Choroid plexus epithelial cell (primary cell): ENCODE results near the gene MYOZ3.
A peak's percentile ranks its signal among the peaks of the same experiment; 100 is the strongest.

Experiments used
- DNase-seq: peaks from one replicate; pipeline ENCODE4 v3.0.0-alpha.2; 2010; ENCODE audit warnings: low read depth
- H3K4me3 ChIP-seq: 2 replicates; pipeline ENCODE4 v1.5.1; 2011; ENCODE audit warnings: low read depth, mild to moderate bottlenecking, control low read depth, low read length, moderate library complexity
- TF ChIP-seq, protein P1 (sequence below): conservative IDR thresholded peaks from 2 replicates; pipeline ENCODE4 v1.5.1; 2011; ENCODE audit warnings: low read depth, mild to moderate bottlenecking, control low read depth, inconsistent platforms, low read length, moderate library complexity

The MYOZ3 gene

GRCh38 chr5:150703762-150704161 is 42.7 kb downstream of the MYOZ3 start:
- H3K4me3 ChIP-seq = no peak overlapping the region
- peak; percentile 13 for DNase-seq
- TF ChIP-seq, protein P1, sequence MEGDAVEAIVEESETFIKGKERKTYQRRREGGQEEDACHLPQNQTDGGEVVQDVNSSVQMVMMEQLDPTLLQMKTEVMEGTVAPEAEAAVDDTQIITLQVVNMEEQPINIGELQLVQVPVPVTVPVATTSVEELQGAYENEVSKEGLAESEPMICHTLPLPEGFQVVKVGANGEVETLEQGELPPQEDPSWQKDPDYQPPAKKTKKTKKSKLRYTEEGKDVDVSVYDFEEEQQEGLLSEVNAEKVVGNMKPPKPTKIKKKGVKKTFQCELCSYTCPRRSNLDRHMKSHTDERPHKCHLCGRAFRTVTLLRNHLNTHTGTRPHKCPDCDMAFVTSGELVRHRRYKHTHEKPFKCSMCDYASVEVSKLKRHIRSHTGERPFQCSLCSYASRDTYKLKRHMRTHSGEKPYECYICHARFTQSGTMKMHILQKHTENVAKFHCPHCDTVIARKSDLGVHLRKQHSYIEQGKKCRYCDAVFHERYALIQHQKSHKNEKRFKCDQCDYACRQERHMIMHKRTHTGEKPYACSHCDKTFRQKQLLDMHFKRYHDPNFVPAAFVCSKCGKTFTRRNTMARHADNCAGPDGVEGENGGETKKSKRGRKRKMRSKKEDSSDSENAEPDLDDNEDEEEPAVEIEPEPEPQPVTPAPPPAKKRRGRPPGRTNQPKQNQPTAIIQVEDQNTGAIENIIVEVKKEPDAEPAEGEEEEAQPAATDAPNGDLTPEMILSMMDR = no peak

- TF ChIP-seq, protein P1 = no peak
- no peak overlapping the region for H3K4me3 ChIP-seq
- DNase-seq = no peak
Observed at GRCh38 chr5:150706776-150707390, 45.8 kb downstream of the MYOZ3 start.

DNA sequence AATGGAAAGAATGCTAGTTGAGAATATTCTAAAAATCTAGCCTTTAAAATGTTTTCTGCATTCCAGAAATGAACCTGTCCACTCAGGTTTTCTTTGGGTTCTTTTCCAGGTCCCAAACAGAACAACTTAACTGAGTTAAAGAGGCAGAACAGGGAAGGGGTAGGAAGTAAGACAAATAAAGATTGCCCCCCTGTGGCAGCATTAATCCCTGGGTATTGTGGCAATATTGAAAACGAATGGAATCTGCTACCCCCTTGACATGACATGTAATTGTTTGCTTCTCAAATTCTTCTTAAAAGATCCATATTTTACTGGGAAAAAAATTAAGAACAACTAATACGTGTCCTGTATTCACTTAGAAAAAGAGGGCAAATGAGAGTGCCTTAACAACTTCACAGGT is 49.1 kb downstream of the MYOZ3 start:
- peak; percentile 15 for DNase-seq
- H3K4me3 ChIP-seq = no peak overlapping the region

DNA sequence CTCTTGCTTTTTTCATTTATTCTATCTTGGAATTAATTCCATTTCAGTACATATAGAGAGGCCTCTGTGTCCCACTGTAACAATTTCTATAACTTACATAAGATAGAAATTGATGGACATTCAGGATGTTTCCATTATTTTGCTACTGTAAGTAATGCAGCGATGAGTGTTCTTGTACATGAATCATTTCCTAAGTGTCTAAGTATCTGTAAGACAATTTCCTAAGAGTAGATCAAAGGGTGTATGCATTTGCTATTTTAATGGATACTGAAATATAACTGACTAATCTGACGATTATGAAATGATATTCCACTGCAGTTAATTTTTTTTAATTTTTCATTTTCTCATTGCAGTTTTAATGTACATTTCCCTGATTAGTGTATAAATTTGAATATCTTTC is 62.8 kb downstream of the MYOZ3 start:
- DNase-seq = peak; percentile 19
- no peak overlapping the region for H3K4me3 ChIP-seq
- TF ChIP-seq, protein P1 = no peak

More for the DNA sequence above, 49.1 kb downstream of the MYOZ3 start:
- TF ChIP-seq, protein P1 = peak; percentile 43
